Measurements from ENCODE around the gene WIPF1. TPM values are rescaled to one million over a fixed set of nuclear protein-coding genes. Genes with fewer than 3 reads are reported as not detected.

The WIPF1 gene
- total and polyA plus RNA-seq, 4 donors: 18.5 to 64.1 (median 49.0) TPM

DNA sequence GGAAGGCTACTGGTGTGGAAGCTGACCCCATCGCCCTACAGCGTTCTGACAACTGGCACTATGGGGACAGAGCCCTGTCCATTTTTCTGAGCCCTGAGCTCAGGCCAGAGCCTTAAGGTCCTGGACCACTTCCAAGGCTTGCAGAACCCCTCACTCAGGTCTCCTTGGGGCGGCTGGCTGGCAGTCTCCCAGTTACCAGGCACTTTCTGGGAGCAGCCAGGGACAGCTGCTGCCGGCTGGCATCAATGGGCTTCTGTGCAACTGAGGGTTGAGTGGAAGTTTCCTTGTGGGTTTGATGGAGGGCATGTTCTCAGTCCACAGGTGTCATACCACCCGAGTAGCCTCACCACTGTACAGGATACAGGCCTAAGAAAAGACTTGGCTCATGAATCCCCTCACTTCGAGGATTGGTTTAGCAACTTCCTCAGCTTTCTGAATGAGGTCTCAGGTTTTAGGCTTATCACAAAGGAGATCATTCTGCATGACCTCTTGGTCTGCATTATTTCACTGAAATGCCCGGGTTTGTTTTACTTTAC, 27.4 kb upstream of the WIPF1 start:
- TF ChIP-seq, protein P1, sequence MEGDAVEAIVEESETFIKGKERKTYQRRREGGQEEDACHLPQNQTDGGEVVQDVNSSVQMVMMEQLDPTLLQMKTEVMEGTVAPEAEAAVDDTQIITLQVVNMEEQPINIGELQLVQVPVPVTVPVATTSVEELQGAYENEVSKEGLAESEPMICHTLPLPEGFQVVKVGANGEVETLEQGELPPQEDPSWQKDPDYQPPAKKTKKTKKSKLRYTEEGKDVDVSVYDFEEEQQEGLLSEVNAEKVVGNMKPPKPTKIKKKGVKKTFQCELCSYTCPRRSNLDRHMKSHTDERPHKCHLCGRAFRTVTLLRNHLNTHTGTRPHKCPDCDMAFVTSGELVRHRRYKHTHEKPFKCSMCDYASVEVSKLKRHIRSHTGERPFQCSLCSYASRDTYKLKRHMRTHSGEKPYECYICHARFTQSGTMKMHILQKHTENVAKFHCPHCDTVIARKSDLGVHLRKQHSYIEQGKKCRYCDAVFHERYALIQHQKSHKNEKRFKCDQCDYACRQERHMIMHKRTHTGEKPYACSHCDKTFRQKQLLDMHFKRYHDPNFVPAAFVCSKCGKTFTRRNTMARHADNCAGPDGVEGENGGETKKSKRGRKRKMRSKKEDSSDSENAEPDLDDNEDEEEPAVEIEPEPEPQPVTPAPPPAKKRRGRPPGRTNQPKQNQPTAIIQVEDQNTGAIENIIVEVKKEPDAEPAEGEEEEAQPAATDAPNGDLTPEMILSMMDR (IDR thresholded peaks at IDR 0.05; ENCODE audit: control extremely low read depth, extremely low read depth): no peak
- no peaks in the 10 kb centered on the region for H3K9me3 ChIP-seq (ENCODE audit: control insufficient read depth in 4 of 4, insufficient read depth in 3 of 4, low read length in 3 of 4)
- peaks cover 0 to 12% (median 2%) of the 10 kb centered on the region in 4 donors for H3K36me3 ChIP-seq (ENCODE audit: control insufficient read depth in 4 of 4, insufficient read depth in 4 of 4, low read length in 4 of 4)
- no peak for DNase-seq
- ATAC-seq (ENCODE audit: insufficient read depth, low FRiP score): no peak
- no peak overlapping the region for H3K27ac ChIP-seq (ENCODE audit: low read depth in 1 of 2, low read length in 1 of 2)
- H3K4me1 ChIP-seq (ENCODE audit: control insufficient read depth in 5 of 5, insufficient read depth in 5 of 5, low read length in 5 of 5): peaks cover 0 to 2% (median 0%) of the 10 kb centered on the region in 5 donors
- WGBS, 2 donors: 77 to 80% methylated on average over 7 of the region's 7 CpGs
- no peak overlapping the region for H3K4me3 ChIP-seq
- no peaks in the 10 kb centered on the region for H3K27me3 ChIP-seq (ENCODE audit: control insufficient read depth in 3 of 3, insufficient read depth in 3 of 3, low read length in 2 of 3)
- no peak overlapping the region for H3K9ac ChIP-seq (ENCODE audit: insufficient read depth in 1 of 2, low read length in 2 of 2)

DNA sequence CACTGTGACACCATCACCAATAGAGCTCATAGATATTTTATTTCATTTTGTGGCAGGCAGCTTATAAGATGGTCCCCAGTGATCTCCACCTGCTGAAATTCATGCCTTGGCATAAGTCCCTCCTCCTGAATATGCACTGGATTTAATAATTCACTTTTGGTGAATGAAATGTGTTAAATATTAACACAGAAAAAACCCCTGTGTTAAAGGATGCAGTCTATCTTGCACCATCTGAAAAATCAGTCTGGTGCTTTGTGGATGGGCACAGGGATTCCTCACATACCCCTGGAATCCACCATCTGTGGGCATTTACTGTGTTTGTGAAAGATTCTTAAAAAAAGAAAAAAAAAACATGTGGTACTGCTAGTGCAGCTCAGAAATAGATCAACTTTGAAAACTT, 26.1 kb upstream of the WIPF1 start:
- DNase-seq: no peak
- H3K9me3 ChIP-seq (ENCODE audit: control insufficient read depth in 4 of 4, insufficient read depth in 3 of 4, low read length in 3 of 4): no peaks in the 10 kb centered on the region
- no peak for ATAC-seq (ENCODE audit: insufficient read depth, low FRiP score)
- H3K9ac ChIP-seq (ENCODE audit: insufficient read depth in 1 of 2, low read length in 2 of 2): no peak overlapping the region
- H3K27me3 ChIP-seq (ENCODE audit: control insufficient read depth in 3 of 3, insufficient read depth in 3 of 3, low read length in 2 of 3): no peaks in the 10 kb centered on the region
- no peak overlapping the region for H3K4me3 ChIP-seq
- no peak overlapping the region for H3K27ac ChIP-seq (ENCODE audit: low read depth in 1 of 2, low read length in 1 of 2)
- H3K4me1 ChIP-seq (ENCODE audit: control insufficient read depth in 5 of 5, insufficient read depth in 5 of 5, low read length in 5 of 5): peaks cover 0 to 2% (median 0%) of the 10 kb centered on the region in 5 donors
- peaks cover 0 to 9% (median 0%) of the 10 kb centered on the region in 4 donors for H3K36me3 ChIP-seq (ENCODE audit: control insufficient read depth in 4 of 4, insufficient read depth in 4 of 4, low read length in 4 of 4)
- TF ChIP-seq, protein P1 (IDR thresholded peaks at IDR 0.05; ENCODE audit: control extremely low read depth, extremely low read depth): no peak

DNA sequence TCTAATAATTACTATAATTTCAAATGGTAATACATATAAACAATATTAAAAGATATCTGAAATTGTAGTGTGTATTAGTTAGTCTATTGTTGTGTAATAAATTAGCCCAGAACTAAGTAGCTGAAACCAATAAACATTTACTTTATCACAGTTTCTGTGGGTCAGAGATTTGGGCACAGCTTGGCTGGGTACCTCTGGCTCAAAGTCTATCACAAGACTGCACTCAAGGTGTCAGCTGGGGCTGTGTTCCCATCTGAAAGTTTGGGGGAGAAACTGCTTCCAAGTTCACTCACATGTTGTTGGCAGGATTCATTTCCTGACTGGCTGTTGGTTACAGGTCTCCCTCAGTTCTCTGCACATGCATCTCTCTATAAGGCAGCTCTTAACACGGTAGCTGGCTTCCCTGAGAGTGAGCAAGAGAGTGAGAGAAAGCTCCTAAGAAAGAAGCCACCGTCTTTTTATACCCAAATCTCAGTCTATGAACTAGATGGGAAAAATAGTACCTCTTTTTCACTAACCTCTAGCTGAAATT, 25.6 kb upstream of the WIPF1 start:
- Histone ChIP-seq H3K27ac (ENCODE audit: low read depth in 1 of 2, low read length in 1 of 2) (no peak overlapping the region), H3K27me3 (ENCODE audit: control insufficient read depth in 3 of 3, insufficient read depth in 3 of 3, low read length in 2 of 3) (no peaks in the 10 kb centered on the region), H3K4me3 (no peak overlapping the region), H3K36me3 (ENCODE audit: control insufficient read depth in 4 of 4, insufficient read depth in 4 of 4, low read length in 4 of 4) (peaks cover 0 to 9% (median 0%) of the 10 kb centered on the region in 4 donors), H3K9ac (ENCODE audit: insufficient read depth in 1 of 2, low read length in 2 of 2) (no peak overlapping the region), H3K4me1 (ENCODE audit: control insufficient read depth in 5 of 5, insufficient read depth in 5 of 5, low read length in 5 of 5) (peaks cover 0 to 2% (median 0%) of the 10 kb centered on the region in 5 donors), H3K9me3 (ENCODE audit: control insufficient read depth in 4 of 4, insufficient read depth in 3 of 4, low read length in 3 of 4) (no peaks in the 10 kb centered on the region)
- ATAC-seq (ENCODE audit: insufficient read depth, low FRiP score) (no peak), DNase-seq (no peak)
- 75 to 83% methylated on average over 2 of the region's 2 CpGs for WGBS, 2 donors
- TF ChIP-seq, protein P1 (IDR thresholded peaks at IDR 0.05; ENCODE audit: control extremely low read depth, extremely low read depth): no peak

DNA sequence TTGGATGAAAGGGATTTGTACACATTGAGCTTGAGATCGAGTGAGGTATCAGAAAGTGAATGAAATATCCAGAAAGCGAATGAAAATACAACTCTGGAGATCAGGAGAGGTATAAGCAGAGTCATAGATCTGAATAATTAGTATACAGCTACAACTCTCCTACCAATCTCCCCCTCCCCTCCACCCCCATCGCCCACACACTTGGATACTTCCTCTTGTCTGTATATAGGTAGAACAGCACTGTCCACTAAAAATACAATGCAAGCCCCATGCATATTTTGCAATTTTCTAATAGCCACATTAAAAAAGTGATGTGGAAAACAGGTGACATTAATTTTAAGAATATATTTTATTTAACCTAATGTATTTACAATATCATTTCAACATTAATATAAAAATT, 23.7 kb upstream of the WIPF1 start:
- ATAC-seq (ENCODE audit: insufficient read depth, low FRiP score): no peak
- Histone ChIP-seq H3K27ac (ENCODE audit: low read depth in 1 of 2, low read length in 1 of 2) (no peak overlapping the region), H3K4me1 (ENCODE audit: control insufficient read depth in 5 of 5, insufficient read depth in 5 of 5, low read length in 5 of 5) (peaks cover 0 to 2% (median under 1%) of the 10 kb centered on the region in 5 donors), H3K4me3 (no peak overlapping the region), H3K9me3 (ENCODE audit: control insufficient read depth in 4 of 4, insufficient read depth in 3 of 4, low read length in 3 of 4) (no peaks in the 10 kb centered on the region), H3K27me3 (ENCODE audit: control insufficient read depth in 3 of 3, insufficient read depth in 3 of 3, low read length in 2 of 3) (no peaks in the 10 kb centered on the region), H3K9ac (ENCODE audit: insufficient read depth in 1 of 2, low read length in 2 of 2) (no peak overlapping the region), H3K36me3 (ENCODE audit: control insufficient read depth in 4 of 4, insufficient read depth in 4 of 4, low read length in 4 of 4) (peaks cover 0 to 9% (median 0%) of the 10 kb centered on the region in 4 donors)
- TF ChIP-seq, protein P1 (IDR thresholded peaks at IDR 0.05; ENCODE audit: control extremely low read depth, extremely low read depth): no peak
- WGBS, 2 donors: 84 to 91% methylated on average over 3 of the region's 3 CpGs
- DNase-seq: no peak
